ENCODE results near the gene BLM.

The BLM gene

GRCh38 chr15:90851940-90852339 lies 134.8 kb downstream of the BLM start:
- no peak for DNase-seq (ENCODE audit: low spot score)

- DNase-seq (ENCODE audit: low spot score): no peak
Observed at GRCh38 chr15:90855139-90855538, 138.0 kb downstream of the BLM start.

GRCh38 chr15:90857337-90857736 lies 140.2 kb downstream of the BLM start:
- no peak for DNase-seq (ENCODE audit: low spot score)

- no peak for DNase-seq (ENCODE audit: low spot score)
Observed at GRCh38 chr15:90857883-90858443, 140.8 kb downstream of the BLM start.

- no peak for DNase-seq (ENCODE audit: low spot score)
Observed at GRCh38 chr15:90859234-90860131, 142.3 kb downstream of the BLM start.

- no peak for DNase-seq (ENCODE audit: low spot score)
Observed at GRCh38 chr15:90860450-90860849, 143.3 kb downstream of the BLM start.

GRCh38 chr15:90860942-90861675 lies 144.0 kb downstream of the BLM start:
- DNase-seq (ENCODE audit: low spot score): no peak

- no peak for DNase-seq (ENCODE audit: low spot score)
Observed at GRCh38 chr15:90862487-90862886, 145.3 kb downstream of the BLM start.

GRCh38 chr15:90862964-90863778 lies 146.0 kb downstream of the BLM start:
- no peak for DNase-seq (ENCODE audit: low spot score)

GRCh38 chr15:90863987-90864386 lies 146.8 kb downstream of the BLM start:
- DNase-seq (ENCODE audit: low spot score): no peak

GRCh38 chr15:90864507-90864906 lies 147.4 kb downstream of the BLM start:
- DNase-seq (ENCODE audit: low spot score): no peak

GRCh38 chr15:90865702-90866101 lies 148.6 kb downstream of the BLM start:
- DNase-seq (ENCODE audit: low spot score): no peak

All from kidney capillary endothelial cell (primary cell).